ENCODE results near the gene SCAP. TPM values are rescaled to one million over a fixed set of nuclear protein-coding genes. Genes with fewer than 3 reads are reported as not detected.

SCAP gene
- total and polyA plus RNA-seq, 2 of the 13 experiments (the other 11 are each of a cell fraction or from before 2014, with no cell fraction given), result 40.4 to 53.3 TPM

DNA sequence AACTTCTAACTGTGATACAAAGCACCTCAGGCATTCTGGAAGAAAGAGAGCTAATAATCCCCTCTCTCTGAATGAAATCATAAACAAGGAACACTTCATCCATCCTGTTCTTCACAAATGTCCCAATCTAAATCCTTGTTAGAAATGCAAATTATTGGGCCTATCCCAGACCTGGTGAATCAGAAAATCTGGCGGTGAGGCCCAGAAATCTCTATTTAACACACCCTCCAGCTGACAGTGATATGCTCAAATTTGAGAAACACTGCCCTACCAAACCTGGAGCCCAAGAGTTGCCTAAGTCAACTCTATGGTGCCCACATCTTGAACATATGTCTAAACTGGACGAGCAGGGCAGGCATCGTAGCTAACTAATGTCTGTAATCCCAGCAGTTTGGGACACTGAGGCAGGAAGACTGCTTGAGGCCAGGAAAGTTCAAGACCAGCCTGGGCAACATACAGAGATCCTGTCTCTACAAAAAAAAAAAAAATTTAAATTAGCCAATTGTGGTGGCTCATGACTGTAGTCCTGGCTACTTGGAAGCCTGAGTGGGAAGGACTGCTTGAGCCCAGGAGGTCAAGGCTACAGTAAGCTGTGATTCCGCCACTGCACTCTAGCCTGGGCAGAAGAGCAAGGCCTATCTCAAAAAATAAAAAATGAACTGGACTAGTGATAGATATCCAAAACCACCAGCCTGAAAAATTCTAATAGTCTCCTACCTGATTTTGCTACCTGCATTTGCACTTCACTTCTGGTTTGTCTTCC lies 23.1 kb downstream of the SCAP start:
- Histone ChIP-seq H3K36me3 (replicated peaks in 1 of 2; ENCODE audit: control insufficient read depth in 1 of 2, insufficient read depth in 2 of 2, low read length in 2 of 2) (no peaks in the 10 kb centered on the region), H2AFZ (ENCODE audit: low read length) (no peak overlapping the region), H3K27me3 (ENCODE audit: control insufficient read depth in 1 of 2, insufficient read depth in 2 of 2, low read length in 2 of 2) (no peaks in the 10 kb centered on the region), H3K79me2 (ENCODE audit: insufficient read depth, low read length) (peaks cover 49% of the 10 kb centered on the region), H3K4me3 (replicated peaks in 1 of 3; ENCODE audit: insufficient read depth in 1 of 3, low read depth in 2 of 3, low read length in 3 of 3) (no peak overlapping the region), H3K27ac (ENCODE audit: extremely low read length, insufficient read depth, low read length) (no peak overlapping the region), H3K4me2 (ENCODE audit: low read depth, low read length) (no peak overlapping the region), H3K9ac (ENCODE audit: insufficient read depth, low read depth, low read length) (no peak overlapping the region), H3K4me1 (ENCODE audit: insufficient read depth, low read length) (peaks cover 32% of the 10 kb centered on the region), H4K20me1 (ENCODE audit: insufficient read depth, low read length) (no peaks in the 10 kb centered on the region), H3K9me3 (ENCODE audit: low read length) (no peaks in the 10 kb centered on the region)
- in situ Hi-C loops (cut with HindIII; ENCODE audit: extremely low pct_ligation_motif_present, low pct_unique_long_range_greater_than_20kb), result no loop called here
- FAIRE-seq, result no peak
- intact Hi-C loops (cut with micrococcal nuclease; ENCODE audit: unreplicated experiment), result no loop called here
- no peak; the same call in 2 of the 3 replicates for ATAC-seq
- 72% methylated on average over 4 of the region's 4 CpGs for WGBS (ENCODE audit: low lambda C conversion rate)
- ChIA-PET CTCF (ENCODE audit: low intra/inter-chr PET ratio, low total read pairs) (interaction anchor here (0.6 kb wide), 1 partner anchor 9 kb away, joined by 3 read pairs; no protein-coding TSS in a partner anchor), POLR2A (interaction anchor here (1.2 kb wide), 1 partner anchor 9 kb away, joined by 4 read pairs; no protein-coding TSS in a partner anchor)
- no peak for DNase-seq (ENCODE audit: low spot score)
- BruUV-seq (replicated peaks), result no TSS peak
- TF ChIP-seq, protein P1, sequence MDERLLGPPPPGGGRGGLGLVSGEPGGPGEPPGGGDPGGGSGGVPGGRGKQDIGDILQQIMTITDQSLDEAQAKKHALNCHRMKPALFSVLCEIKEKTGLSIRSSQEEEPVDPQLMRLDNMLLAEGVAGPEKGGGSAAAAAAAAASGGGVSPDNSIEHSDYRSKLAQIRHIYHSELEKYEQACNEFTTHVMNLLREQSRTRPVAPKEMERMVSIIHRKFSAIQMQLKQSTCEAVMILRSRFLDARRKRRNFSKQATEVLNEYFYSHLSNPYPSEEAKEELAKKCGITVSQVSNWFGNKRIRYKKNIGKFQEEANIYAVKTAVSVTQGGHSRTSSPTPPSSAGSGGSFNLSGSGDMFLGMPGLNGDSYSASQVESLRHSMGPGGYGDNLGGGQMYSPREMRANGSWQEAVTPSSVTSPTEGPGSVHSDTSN (CRISPR knock-in tag; IDR thresholded peaks at IDR 0.05), result no peak
- TF ChIP-seq NR3C1 (CRISPR knock-in tag; IDR thresholded peaks at IDR 0.05) (no peak), GABPA (IDR thresholded peaks at IDR 0.05; ENCODE audit: low read depth, low read length) (no peak), GABPA (CRISPR knock-in tag; IDR thresholded peaks at IDR 0.05; ENCODE audit: low read depth) (no peak), ZNF782 (CRISPR knock-in tag; IDR thresholded peaks at IDR 0.05; ENCODE audit: borderline replicate concordance) (no peak), RORA (CRISPR knock-in tag; IDR thresholded peaks at IDR 0.05) (no peak), ETV5 (CRISPR knock-in tag; IDR thresholded peaks at IDR 0.05; ENCODE audit: borderline replicate concordance) (no peak), ZKSCAN1 (IDR thresholded peaks at IDR 0.05; ENCODE audit: low read length) (no peak), TOE1 (CRISPR knock-in tag; IDR thresholded peaks at IDR 0.05) (no peak), ZNF777 (CRISPR knock-in tag; IDR thresholded peaks at IDR 0.05) (no peak), ZNF431 (CRISPR knock-in tag; IDR thresholded peaks at IDR 0.05; ENCODE audit: borderline replicate concordance, low read depth) (no peak), ZNF34 (CRISPR knock-in tag; IDR thresholded peaks at IDR 0.05; ENCODE audit: borderline replicate concordance) (no peak), ZNF572 (CRISPR knock-in tag; IDR thresholded peaks at IDR 0.05) (no peak)
- TF ChIP-seq, protein P2, sequence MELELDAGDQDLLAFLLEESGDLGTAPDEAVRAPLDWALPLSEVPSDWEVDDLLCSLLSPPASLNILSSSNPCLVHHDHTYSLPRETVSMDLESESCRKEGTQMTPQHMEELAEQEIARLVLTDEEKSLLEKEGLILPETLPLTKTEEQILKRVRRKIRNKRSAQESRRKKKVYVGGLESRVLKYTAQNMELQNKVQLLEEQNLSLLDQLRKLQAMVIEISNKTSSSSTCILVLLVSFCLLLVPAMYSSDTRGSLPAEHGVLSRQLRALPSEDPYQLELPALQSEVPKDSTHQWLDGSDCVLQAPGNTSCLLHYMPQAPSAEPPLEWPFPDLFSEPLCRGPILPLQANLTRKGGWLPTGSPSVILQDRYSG (CRISPR knock-in tag; IDR thresholded peaks at IDR 0.05), result no peak
- TF ChIP-seq, protein P3, sequence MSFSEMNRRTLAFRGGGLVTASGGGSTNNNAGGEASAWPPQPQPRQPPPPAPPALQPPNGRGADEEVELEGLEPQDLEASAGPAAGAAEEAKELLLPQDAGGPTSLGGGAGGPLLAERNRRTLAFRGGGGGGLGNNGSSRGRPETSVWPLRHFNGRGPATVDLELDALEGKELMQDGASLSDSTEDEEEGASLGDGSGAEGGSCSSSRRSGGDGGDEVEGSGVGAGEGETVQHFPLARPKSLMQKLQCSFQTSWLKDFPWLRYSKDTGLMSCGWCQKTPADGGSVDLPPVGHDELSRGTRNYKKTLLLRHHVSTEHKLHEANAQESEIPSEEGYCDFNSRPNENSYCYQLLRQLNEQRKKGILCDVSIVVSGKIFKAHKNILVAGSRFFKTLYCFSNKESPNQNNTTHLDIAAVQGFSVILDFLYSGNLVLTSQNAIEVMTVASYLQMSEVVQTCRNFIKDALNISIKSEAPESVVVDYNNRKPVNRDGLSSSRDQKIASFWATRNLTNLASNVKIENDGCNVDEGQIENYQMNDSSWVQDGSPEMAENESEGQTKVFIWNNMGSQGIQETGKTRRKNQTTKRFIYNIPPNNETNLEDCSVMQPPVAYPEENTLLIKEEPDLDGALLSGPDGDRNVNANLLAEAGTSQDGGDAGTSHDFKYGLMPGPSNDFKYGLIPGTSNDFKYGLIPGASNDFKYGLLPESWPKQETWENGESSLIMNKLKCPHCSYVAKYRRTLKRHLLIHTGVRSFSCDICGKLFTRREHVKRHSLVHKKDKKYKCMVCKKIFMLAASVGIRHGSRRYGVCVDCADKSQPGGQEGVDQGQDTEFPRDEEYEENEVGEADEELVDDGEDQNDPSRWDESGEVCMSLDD (CRISPR knock-in tag; IDR thresholded peaks at IDR 0.05; ENCODE audit: borderline replicate concordance), result no peak
- TF ChIP-seq, protein P4, sequence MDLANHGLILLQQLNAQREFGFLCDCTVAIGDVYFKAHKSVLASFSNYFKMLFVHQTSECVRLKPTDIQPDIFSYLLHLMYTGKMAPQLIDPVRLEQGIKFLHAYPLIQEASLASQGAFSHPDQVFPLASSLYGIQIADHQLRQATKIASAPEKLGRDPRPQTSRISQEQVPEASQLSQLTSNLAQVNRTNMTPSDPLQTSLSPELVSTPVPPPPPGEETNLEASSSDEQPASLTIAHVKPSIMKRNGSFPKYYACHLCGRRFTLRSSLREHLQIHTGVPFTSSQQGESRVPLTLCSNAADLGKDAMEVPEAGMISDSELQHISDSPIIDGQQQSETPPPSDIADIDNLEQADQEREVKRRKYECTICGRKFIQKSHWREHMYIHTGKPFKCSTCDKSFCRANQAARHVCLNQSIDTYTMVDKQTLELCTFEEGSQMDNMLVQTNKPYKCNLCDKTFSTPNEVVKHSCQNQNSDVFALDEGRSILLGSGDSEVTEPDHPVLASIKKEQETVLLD (CRISPR knock-in tag; IDR thresholded peaks at IDR 0.05; ENCODE audit: low read depth), result no peak
- TF ChIP-seq, protein P5, sequence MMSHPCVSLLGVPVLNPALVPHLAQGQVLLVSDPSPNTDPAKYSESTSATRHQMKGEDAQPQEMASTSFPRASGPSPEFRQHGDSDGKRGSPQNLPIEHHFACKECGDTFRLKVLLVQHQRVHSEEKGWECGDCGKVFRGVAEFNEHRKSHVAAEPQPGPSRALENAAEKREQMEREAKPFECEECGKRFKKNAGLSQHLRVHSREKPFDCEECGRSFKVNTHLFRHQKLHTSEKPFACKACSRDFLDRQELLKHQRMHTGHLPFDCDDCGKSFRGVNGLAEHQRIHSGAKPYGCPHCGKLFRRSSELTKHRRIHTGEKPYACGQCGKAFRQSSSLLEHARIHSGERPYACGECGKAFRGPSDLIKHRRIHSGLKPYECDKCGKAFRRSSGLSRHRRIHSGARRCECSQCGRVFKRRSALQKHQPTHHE (CRISPR knock-in tag; IDR thresholded peaks at IDR 0.05; ENCODE audit: borderline replicate concordance), result no peak

Data from HepG2 (cell line).